GM12878 (cell line): Measurements from ENCODE around the gene CLPTM1L.

Experiments
- CTCF ChIP-seq, 3 experiments: IDR thresholded peaks in 2 of 3; conservative IDR thresholded peaks in 1 of 3; 2 replicates each; pipeline ENCODE4 v1.5.1; 2011; ENCODE audit warnings: low read depth in 3 of 3, low read length in 3 of 3, mild to moderate bottlenecking in 3 of 3, control low read depth in 2 of 3, moderate library complexity in 2 of 3, inconsistent platforms in 1 of 3, mixed read lengths in 1 of 3; ENCODE audit not compliant: control insufficient read depth in 2 of 3, insufficient read depth in 1 of 3; ENCODE audit errors: extremely low read depth in 1 of 3
- GATAD2B ChIP-seq: fragments of 450-650 bp; conservative IDR thresholded peaks from 2 replicates; pipeline ENCODE4 v1.6.1; 2017; ENCODE audit warnings: low read depth, mild to moderate bottlenecking, moderate library complexity
- HDGF ChIP-seq: fragments of 450-650 bp; IDR thresholded peaks from 2 replicates; pipeline ENCODE4 v1.6.1; 2016; ENCODE audit warnings: antibody characterized with exemption
- JUND ChIP-seq: IDR thresholded peaks from 2 replicates; pipeline ENCODE4 v1.6.1; 2012; ENCODE audit warnings: low read depth, mild to moderate bottlenecking, low read length, improper control_type of control experiment, moderate library complexity
- MXI1 ChIP-seq: fragments of 150-350 bp; IDR thresholded peaks from 2 replicates; pipeline ENCODE4 v1.6.1; 2011; ENCODE audit warnings: low read depth, mild to moderate bottlenecking, inconsistent platforms, low read length, improper control_type of control experiment
- PBX3 ChIP-seq: IDR thresholded peaks from 2 replicates; pipeline ENCODE4 v1.6.1; 2011; ENCODE audit warnings: mild to moderate bottlenecking, low read depth, low read length, moderate library complexity; ENCODE audit not compliant: insufficient replicate concordance
- POLR2A ChIP-seq: IDR thresholded peaks from 2 replicates; pipeline ENCODE4 v1.6.1; 2011; ENCODE audit warnings: low read depth, mild to moderate bottlenecking, low read length
- POU2F2 ChIP-seq: IDR thresholded peaks from 3 replicates; pipeline ENCODE4 v1.6.1; 2011; ENCODE audit warnings: low read depth, mild to moderate bottlenecking, low read length, borderline replicate concordance
- SIN3A ChIP-seq: IDR thresholded peaks from 2 replicates; pipeline ENCODE4 v1.6.1; 2012; ENCODE audit warnings: low read depth, low read length, improper control_type of control experiment
- SUZ12 ChIP-seq: fragments of 200-600 bp; sonication (generic); IDR thresholded peaks from one replicate; pipeline ENCODE4 v1.6.1; 2018; ENCODE audit warnings: antibody characterized with exemption, mild to moderate bottlenecking; ENCODE audit not compliant: unreplicated experiment

GRCh38 chr5:1357946-1358725 lies 13.2 kb upstream of the CLPTM1L start:
- TF ChIP-seq SIN3A (no peak), JUND (no peak), GATAD2B (no peak), PBX3 (no peak), MXI1 (no peak), SUZ12 (no peak), POU2F2 (no peak), HDGF (no peak), CTCF (IDR thresholded peaks at IDR 0.05 in 2 of 3, conservative IDR thresholded peaks at IDR 0.05 in 1 of 3; ENCODE audit: control insufficient read depth in 2 of 3, extremely low read depth in 1 of 3, insufficient read depth in 1 of 3, low read depth in 3 of 3, low read length in 3 of 3) (no peak), POLR2A (no peak)
